Activated T-helper 1 cell treated with Interleukin-2 at 50 U/mL for 16 hours (primary cell): ENCODE measurements around the gene PAX9.

ENCODE experiments used
- DNase-seq: peaks from one replicate; pipeline ENCODE4 v3.0.0-alpha.2; 2020; ENCODE audit warnings: low read depth

The PAX9 gene

GRCh38 chr14:36655963-36656686 lies 5.5 kb upstream of the PAX9 start:
- DNase-seq, result no peak

- DNase-seq, result no peak
These were observed 4.8 kb upstream of the PAX9 start for GRCh38 chr14:36656687-36657398.

- no peak for DNase-seq
These were observed 4.1 kb upstream of the PAX9 start for GRCh38 chr14:36657399-36658122.

GRCh38 chr14:36658123-36659009 lies 3.3 kb upstream of the PAX9 start:
- DNase-seq, result no peak

- DNase-seq, result no peak
These were observed 2.4 kb upstream of the PAX9 start for GRCh38 chr14:36659010-36659821.

GRCh38 chr14:36659822-36660735 lies 1.6 kb upstream of the PAX9 start:
- no peak for DNase-seq

- DNase-seq, result no peak
These were observed 739 bp upstream of the PAX9 start for GRCh38 chr14:36660736-36661505.

GRCh38 chr14:36662258-36662542 lies 540 bp downstream of the PAX9 start:
- DNase-seq, result no peak

- no peak for DNase-seq
These were observed 1.1 kb downstream of the PAX9 start for GRCh38 chr14:36662543-36663403.

- no peak for DNase-seq
These were observed 2.0 kb downstream of the PAX9 start for GRCh38 chr14:36663404-36664321.

GRCh38 chr14:36664322-36665193 lies 2.9 kb downstream of the PAX9 start:
- no peak for DNase-seq

GRCh38 chr14:36665887-36666415 lies 4.3 kb downstream of the PAX9 start:
- no peak for DNase-seq

- DNase-seq, result no peak
These were observed 5.0 kb downstream of the PAX9 start for GRCh38 chr14:36666416-36667206.

GRCh38 chr14:36667679-36668078 lies 6.0 kb downstream of the PAX9 start:
- DNase-seq, result no peak

GRCh38 chr14:36671149-36671548 lies 9.5 kb downstream of the PAX9 start:
- no peak for DNase-seq
